GM23248 (cell line): ENCODE measurements around the gene MNAT1.

Experiments
- EZH2 ChIP-seq: fragments of 200-600 bp; sonication (generic); IDR thresholded peaks from 2 replicates; pipeline ENCODE4 v1.6.1; 2018; ENCODE audit warnings: antibody characterized with exemption, mild to moderate bottlenecking; ENCODE audit not compliant: insufficient read depth, poor library complexity, severe bottlenecking
- EZH2phosphoT487 ChIP-seq: fragments of 200-600 bp; sonication (generic); IDR thresholded peaks from 2 replicates; pipeline ENCODE4 v1.6.1; 2018; ENCODE audit warnings: antibody characterized with exemption, moderate library complexity, mild to moderate bottlenecking, low read depth; ENCODE audit not compliant: insufficient read depth

- TF ChIP-seq EZH2 (no peak), EZH2phosphoT487 (no peak)
Measured at GRCh38 chr14:60882219-60882618, 147.7 kb downstream of the MNAT1 start.
